CD4-positive, CD25-positive, alpha-beta regulatory T cell (primary cell): ENCODE data around the gene PSMD12. TPM values are rescaled to one million over a fixed set of nuclear protein-coding genes. Genes with fewer than 3 reads are reported as not detected.
"Not testable (repeated sequence)": the region's sequence is repeated elsewhere in the genome, so short reads cannot be mapped to it uniquely, and the experiment has no call there.

Experiments
- ATAC-seq, 2 donors: fragments of 150-1000 bp; cut with Tn5 transposase; one replicate each; pipeline ENCODE4 v1.10.0; 2021; ENCODE audit warnings: low read depth in 2 of 2, moderate number of reproducible peaks in 2 of 2, moderate library complexity in 1 of 2
- DNase-seq, 3 donors: peaks; one replicate each; pipeline versions ENCODE4 v3.0.0 to v3.0.0-alpha.2; 2012 to 2022; ENCODE audit warnings: mixed read lengths in 1 of 3
- H3K27ac ChIP-seq: one replicate; pipeline ENCODE4 v1.7.0; 2013; ENCODE audit warnings: mild to moderate bottlenecking, low read length; ENCODE audit not compliant: insufficient read depth, poor library complexity, severe bottlenecking
- H3K27me3 ChIP-seq: one replicate; pipeline ENCODE4 v1.7.0; 2013; ENCODE audit warnings: low read length; ENCODE audit not compliant: control insufficient read depth, insufficient read depth
- H3K36me3 ChIP-seq: one replicate; pipeline ENCODE4 v1.7.0; 2013; ENCODE audit warnings: mild to moderate bottlenecking, low read length, moderate library complexity; ENCODE audit not compliant: control insufficient read depth, insufficient read depth
- H3K4me1 ChIP-seq: 2 replicates; pipeline ENCODE4 v1.7.0; 2013; ENCODE audit warnings: mild to moderate bottlenecking, low read length; ENCODE audit not compliant: insufficient read depth, control insufficient read depth, poor library complexity, severe bottlenecking
- H3K4me3 ChIP-seq: one replicate; pipeline ENCODE4 v1.7.0; 2013; ENCODE audit warnings: low read depth, mild to moderate bottlenecking, low read length, moderate library complexity
- H3K9me3 ChIP-seq, 2 experiments: 1 replicate in 1 of 2; 2 replicates in 1 of 2; pipeline ENCODE4 v1.7.0; 2013; ENCODE audit warnings: low read length in 2 of 2, mild to moderate bottlenecking in 1 of 2, moderate library complexity in 1 of 2; ENCODE audit not compliant: control insufficient read depth in 2 of 2
- H3K27ac Mint-ChIP-seq, 3 donors: one replicate each; pipeline ENCODE4 v1.8.0; 2020 to 2022; ENCODE audit warnings: mild to moderate bottlenecking in 3 of 3, mixed read lengths in 3 of 3, moderate library complexity in 2 of 3
- H3K27me3 Mint-ChIP-seq: one replicate; pipeline ENCODE4 v1.8.0; 2022; ENCODE audit warnings: mild to moderate bottlenecking, mixed read lengths
- H3K36me3 Mint-ChIP-seq: one replicate; pipeline ENCODE4 v1.8.0; 2020; ENCODE audit warnings: mixed read lengths
- H3K4me1 Mint-ChIP-seq, 4 donors: one replicate each; pipeline ENCODE4 v1.8.0; 2020 to 2022; ENCODE audit warnings: mixed read lengths in 4 of 4, mild to moderate bottlenecking in 1 of 4
- H3K4me3 Mint-ChIP-seq, 4 donors: one replicate each; pipeline ENCODE4 v1.8.0; 2020 to 2022; ENCODE audit warnings: mild to moderate bottlenecking in 4 of 4, mixed read lengths in 4 of 4, moderate library complexity in 3 of 4
- H3K9me3 Mint-ChIP-seq, 7 donors: one replicate each; pipeline ENCODE4 v1.8.0; 2020 to 2022; ENCODE audit warnings: mixed read lengths in 7 of 7, mild to moderate bottlenecking in 3 of 7, moderate library complexity in 2 of 7
- polyA plus RNA-seq, 4 donors: library from polyadenylated mRNA; unstranded; fragments of 300-500 nt; fragmentation: Illumina TruSeq; gene quantifications; one replicate each; pipeline ENCODE4 v1.2.3, GENCODE V29; 2021
- total RNA-seq: library from RNA; stranded (reverse); gene quantifications from one replicate; pipeline ENCODE4 v1.2.3, GENCODE V29; 2022

PSMD12 gene
- total and polyA plus RNA-seq, 5 donors from 2014 or later, result 31.7 to 44.2 (median 38.9) TPM

DNA sequence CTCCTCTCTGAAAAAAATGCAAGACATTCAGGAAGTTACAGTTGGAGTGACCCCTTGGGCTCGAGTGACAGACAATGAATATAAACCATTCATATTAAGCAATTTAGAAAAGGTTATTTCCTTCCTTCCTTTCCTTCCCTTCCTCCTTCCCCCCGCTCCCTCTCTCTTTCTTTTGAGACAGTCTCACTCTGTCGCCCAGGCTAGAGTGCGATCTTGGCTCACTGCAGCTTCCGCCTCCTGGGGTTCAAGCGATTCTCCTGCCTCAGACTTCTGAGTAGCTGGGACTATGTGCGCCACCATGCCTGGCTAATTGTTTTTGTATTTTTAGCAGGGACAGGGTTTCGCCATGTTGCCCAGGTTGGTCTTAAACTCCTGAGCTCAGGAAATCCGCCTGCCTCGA lies 13.2 kb downstream of the PSMD12 start:
- H3K36me3 ChIP-seq, result peaks cover 89% of the 10 kb centered on the region
- no peak for DNase-seq
- H3K4me1 Mint-ChIP-seq, result peaks cover 8 to 13% (median 12%) of the 10 kb centered on the region in 4 donors
- H3K36me3 Mint-ChIP-seq, result peaks cover 22% of the 10 kb centered on the region
- H3K4me1 ChIP-seq, result peaks cover 3% of the 10 kb centered on the region
- no peaks in the 10 kb centered on the region for H3K9me3 Mint-ChIP-seq
- H3K27me3 Mint-ChIP-seq, result no peaks in the 10 kb centered on the region
- no peak overlapping the region for H3K4me3 Mint-ChIP-seq
- H3K27ac ChIP-seq, result no peak overlapping the region
- no peak for ATAC-seq
- H3K4me3 ChIP-seq, result no peak overlapping the region
- H3K9me3 ChIP-seq, result no peaks in the 10 kb centered on the region
- no peak overlapping the region for H3K27ac Mint-ChIP-seq
- no peaks in the 10 kb centered on the region for H3K27me3 ChIP-seq

DNA sequence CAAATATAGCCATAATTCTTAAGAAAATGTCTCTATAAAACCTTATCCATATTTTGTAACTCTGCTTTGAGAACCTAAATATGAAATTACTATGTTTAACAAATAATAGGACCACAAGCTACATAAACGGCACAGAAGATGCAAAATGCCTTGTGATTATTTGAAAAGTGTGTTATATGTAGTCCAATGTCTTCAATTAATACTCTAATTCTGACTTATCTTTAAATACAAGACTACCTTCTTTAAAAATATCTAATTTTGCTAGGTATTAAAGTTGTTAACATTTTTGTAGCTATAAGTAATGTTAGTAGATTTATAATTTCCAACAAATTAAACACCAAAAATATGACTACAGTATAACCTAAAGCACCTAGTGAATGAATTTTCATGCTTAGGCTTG lies 17.0 kb downstream of the PSMD12 start:
- Histone ChIP-seq H3K36me3 (peaks cover 89% of the 10 kb centered on the region), H3K9me3 (no peaks in the 10 kb centered on the region), H3K27me3 (no peaks in the 10 kb centered on the region), H3K27ac (no peak overlapping the region), H3K4me1 (no peaks in the 10 kb centered on the region), H3K4me3 (no peak overlapping the region)
- Mint-ChIP-seq H3K4me1 (peaks cover 0 to 6% (median 2%) of the 10 kb centered on the region in 4 donors), H3K9me3 (no peaks in the 10 kb centered on the region), H3K27me3 (no peaks in the 10 kb centered on the region), H3K4me3 (no peak overlapping the region), H3K36me3 (peaks cover 35% of the 10 kb centered on the region), H3K27ac (no peak overlapping the region)
- no peak for ATAC-seq
- no peak for DNase-seq

DNA sequence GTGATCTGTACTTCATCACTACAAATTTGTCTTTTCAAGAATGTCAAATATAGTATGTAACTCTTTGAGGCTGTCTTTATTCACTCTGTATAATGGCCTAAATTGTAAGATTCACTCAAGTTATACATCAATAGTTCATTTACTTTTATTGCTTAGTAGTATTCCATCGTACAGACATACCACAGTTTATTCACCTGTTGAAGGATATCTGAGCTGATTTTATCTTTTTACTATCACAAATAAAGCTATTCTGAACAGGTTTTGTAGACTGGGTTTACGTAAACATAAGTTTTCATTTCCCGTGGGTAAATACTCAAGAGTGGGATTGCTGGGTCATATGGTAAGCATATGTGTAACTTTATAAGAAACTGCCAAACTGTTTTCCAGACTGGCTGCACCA lies 18.6 kb downstream of the PSMD12 start:
- DNase-seq (no peak), ATAC-seq (no peak)
- Mint-ChIP-seq H3K4me1 (peaks cover 0 to 6% (median 3%) of the 10 kb centered on the region in 4 donors), H3K27me3 (no peaks in the 10 kb centered on the region), H3K36me3 (peaks cover 38% of the 10 kb centered on the region), H3K4me3 (no peak overlapping the region), H3K9me3 (peaks cover 0 to 1% (median 0%) of the 10 kb centered on the region in 7 donors), H3K27ac (no peak overlapping the region)
- H3K4me3 ChIP-seq, result no peak overlapping the region
- peaks cover 87% of the 10 kb centered on the region for H3K36me3 ChIP-seq
- no peaks in the 10 kb centered on the region for H3K9me3 ChIP-seq
- H3K27ac ChIP-seq, result no peak overlapping the region
- no peaks in the 10 kb centered on the region for H3K27me3 ChIP-seq
- H3K4me1 ChIP-seq, result no peaks in the 10 kb centered on the region

DNA sequence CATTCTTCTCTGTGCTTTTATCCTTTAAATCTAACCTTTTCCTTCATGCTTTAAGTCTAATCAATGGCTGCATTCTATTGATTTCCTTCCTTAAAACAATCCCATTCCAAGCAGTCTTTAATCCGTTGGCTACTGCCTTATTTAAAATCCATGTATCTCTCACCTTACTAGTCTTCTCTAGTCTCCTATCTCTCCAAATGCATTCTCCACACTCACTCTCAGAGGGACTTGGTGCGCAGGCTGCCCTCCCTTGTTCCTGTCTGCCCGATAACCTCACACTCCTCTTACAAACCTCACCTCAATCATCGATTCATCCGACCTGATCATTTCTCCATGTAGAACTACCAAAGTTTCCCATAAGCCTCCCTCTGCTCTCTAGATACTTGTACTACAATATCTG lies 23.1 kb downstream of the PSMD12 start:
- Histone ChIP-seq H3K27ac (no peak overlapping the region), H3K36me3 (peaks cover 74% of the 10 kb centered on the region), H3K4me1 (no peaks in the 10 kb centered on the region), H3K4me3 (no peak overlapping the region), H3K9me3 (no peaks in the 10 kb centered on the region), H3K27me3 (no peaks in the 10 kb centered on the region)
- H3K27me3 Mint-ChIP-seq, result no peaks in the 10 kb centered on the region
- peaks cover 0 to 6% (median 2%) of the 10 kb centered on the region in 4 donors for H3K4me1 Mint-ChIP-seq
- H3K36me3 Mint-ChIP-seq, result peaks cover 49% of the 10 kb centered on the region
- DNase-seq, result no peak
- no peak for ATAC-seq
- peak overlapping the region in 1 of 3 donors; percentile 94 for H3K27ac Mint-ChIP-seq
- no peak overlapping the region for H3K4me3 Mint-ChIP-seq
- peaks cover 0 to 1% (median 0%) of the 10 kb centered on the region in 7 donors for H3K9me3 Mint-ChIP-seq

DNA sequence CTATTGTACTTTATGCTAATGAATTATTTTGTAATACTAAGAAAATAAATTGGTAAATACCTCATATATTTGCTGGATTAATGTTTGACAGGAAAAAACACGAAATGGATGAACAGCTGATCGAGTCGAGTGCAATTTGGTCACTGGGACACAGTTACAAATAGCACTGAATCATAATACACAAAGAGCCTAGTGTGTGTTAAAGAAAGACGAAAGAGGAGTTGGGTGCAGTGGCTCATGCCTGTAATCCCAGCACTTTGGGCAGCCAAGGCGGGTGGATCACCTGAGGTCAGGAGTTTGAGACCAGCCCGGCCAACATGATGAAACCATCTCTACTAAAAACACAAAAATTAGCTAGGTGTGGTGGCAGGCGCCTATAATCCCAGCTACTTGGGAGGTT lies 28.0 kb downstream of the PSMD12 start:
- not testable (repeated sequence) for H3K4me3 Mint-ChIP-seq, H3K27me3 Mint-ChIP-seq, DNase-seq, H3K4me1 ChIP-seq, H3K9me3 Mint-ChIP-seq, H3K27me3 ChIP-seq, ATAC-seq, H3K27ac ChIP-seq, H3K4me3 ChIP-seq, H3K9me3 ChIP-seq, H3K4me1 Mint-ChIP-seq, H3K27ac Mint-ChIP-seq
- peaks cover 32% of the 10 kb centered on the region for H3K36me3 ChIP-seq
- H3K36me3 Mint-ChIP-seq, result peaks cover 26% of the 10 kb centered on the region

DNA sequence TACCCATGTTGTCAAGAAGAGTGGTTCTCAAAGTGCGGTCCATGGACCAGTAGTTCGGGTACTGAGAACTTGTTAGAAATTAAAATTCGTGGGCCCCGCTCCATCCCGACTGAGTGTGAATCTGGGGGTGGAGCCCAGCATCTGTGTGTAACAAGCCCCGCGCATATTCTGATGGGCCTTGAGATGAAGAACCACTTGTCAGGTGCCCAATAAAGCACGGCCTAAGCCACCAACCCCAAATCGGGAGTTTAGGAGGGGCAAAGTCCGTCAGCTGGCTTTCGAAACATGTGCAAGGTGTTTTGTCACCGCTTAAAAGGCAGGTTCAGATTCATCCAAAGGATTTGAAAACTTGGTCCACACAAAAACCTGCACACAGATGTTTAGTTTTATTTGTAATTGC lies 29.5 kb downstream of the PSMD12 start:
- DNase-seq (no peak), ATAC-seq (no peak)
- Histone ChIP-seq H3K9me3 (no peaks in the 10 kb centered on the region), H3K36me3 (peaks cover 18% of the 10 kb centered on the region), H3K27me3 (no peaks in the 10 kb centered on the region), H3K4me3 (no peak overlapping the region), H3K27ac (no peak overlapping the region), H3K4me1 (no peaks in the 10 kb centered on the region)
- Mint-ChIP-seq H3K4me3 (no peak overlapping the region), H3K4me1 (no peaks in the 10 kb centered on the region), H3K27ac (no peak overlapping the region), H3K27me3 (no peaks in the 10 kb centered on the region), H3K36me3 (peaks cover 16% of the 10 kb centered on the region), H3K9me3 (no peaks in the 10 kb centered on the region)

GRCh38 chr17:67335245-67335835 lies 31.0 kb downstream of the PSMD12 start:
- Mint-ChIP-seq H3K9me3 (no peaks in the 10 kb centered on the region), H3K36me3 (peaks cover 4% of the 10 kb centered on the region), H3K4me3 (no peak overlapping the region), H3K27me3 (no peaks in the 10 kb centered on the region), H3K27ac (peak overlapping the region in 1 of 3 donors; percentile 63), H3K4me1 (no peaks in the 10 kb centered on the region)
- Histone ChIP-seq H3K4me3 (no peak overlapping the region), H3K4me1 (no peaks in the 10 kb centered on the region), H3K9me3 (no peaks in the 10 kb centered on the region), H3K36me3 (peaks cover 7% of the 10 kb centered on the region), H3K27ac (no peak overlapping the region), H3K27me3 (no peaks in the 10 kb centered on the region)
- ATAC-seq, result no peak
- no peak for DNase-seq

DNA sequence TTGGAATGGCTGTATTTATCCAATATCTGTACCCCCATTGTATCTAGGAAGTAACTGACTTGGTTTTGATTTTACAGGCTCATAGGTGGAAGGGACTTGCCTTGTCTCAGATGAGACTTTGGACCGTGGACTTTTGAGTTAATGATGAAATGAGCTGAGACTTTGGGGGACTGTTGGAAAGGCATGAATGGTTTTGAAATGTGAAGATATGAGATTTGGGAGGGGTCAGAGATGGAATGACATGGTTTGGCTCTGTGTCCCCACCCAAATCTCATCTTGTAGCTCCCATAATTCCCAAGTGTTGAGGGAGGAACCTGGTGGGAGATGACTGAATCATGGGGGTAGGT lies 34.2 kb downstream of the PSMD12 start:
- not testable (repeated sequence) for H3K9me3 ChIP-seq, H3K4me1 Mint-ChIP-seq, H3K27ac Mint-ChIP-seq, H3K27ac ChIP-seq, H3K36me3 ChIP-seq, H3K27me3 Mint-ChIP-seq, H3K4me3 ChIP-seq, H3K9me3 Mint-ChIP-seq, H3K4me3 Mint-ChIP-seq, H3K4me1 ChIP-seq, H3K36me3 Mint-ChIP-seq, DNase-seq, ATAC-seq, H3K27me3 ChIP-seq
